Measurements from ENCODE around the gene TH. TPM values are rescaled to one million over a fixed set of nuclear protein-coding genes. Genes with fewer than 3 reads are reported as not detected.

TH gene
- total RNA-seq, 2 donors from 2014 or later: not detected

- no peak for DNase-seq
- no peak overlapping the region for H3K9ac ChIP-seq (ENCODE audit: extremely low read depth, low read length, poor library complexity, severe bottlenecking)
- no peaks in the 10 kb centered on the region for H3K36me3 ChIP-seq (ENCODE audit: control insufficient read depth, insufficient read depth, low read length)
- no peak for TF ChIP-seq CTCF (conservative IDR thresholded peaks at IDR 0.05)
- peaks cover 10% of the 10 kb centered on the region for H3K27me3 ChIP-seq (ENCODE audit: control insufficient read depth, insufficient read depth, low read length, poor library complexity, severe bottlenecking)
- whole genome bisulfite sequencing, 2 experiments (ENCODE audit: insufficient coverage in 1 of 2, insufficient read length in 1 of 2): 88 to 95% methylated on average over 16 to 26 of the region's 26 CpGs
- no peaks in the 10 kb centered on the region for H3K9me3 ChIP-seq (ENCODE audit: control insufficient read depth, low read length)
- no peak overlapping the region for H3K4me3 ChIP-seq (ENCODE audit: low read length)
- no peaks in the 10 kb centered on the region for H3K4me1 ChIP-seq (ENCODE audit: control insufficient read depth, insufficient read depth, low read length)
- Mint-ChIP-seq H3K4me3 (no peak overlapping the region), H3K27me3 (ENCODE audit: insufficient read depth) (peaks cover 33% of the 10 kb centered on the region), H3K27ac (no peak overlapping the region), H3K36me3 (ENCODE audit: low read depth) (no peaks in the 10 kb centered on the region), H3K9me3 (no peaks in the 10 kb centered on the region), H3K4me1 (no peaks in the 10 kb centered on the region)
- no peak overlapping the region for H3K27ac ChIP-seq (ENCODE audit: low read depth, low read length)
Measured at GRCh38 chr11:2193099-2193887, 21.7 kb upstream of the TH start.

- Mint-ChIP-seq H3K4me3 (no peak overlapping the region), H3K36me3 (ENCODE audit: low read depth) (no peaks in the 10 kb centered on the region), H3K4me1 (no peaks in the 10 kb centered on the region), H3K9me3 (no peaks in the 10 kb centered on the region), H3K27ac (no peak overlapping the region), H3K27me3 (ENCODE audit: insufficient read depth) (peaks cover 33% of the 10 kb centered on the region)
- no peak overlapping the region for H3K9ac ChIP-seq (ENCODE audit: extremely low read depth, low read length, poor library complexity, severe bottlenecking)
- H3K27me3 ChIP-seq (ENCODE audit: control insufficient read depth, insufficient read depth, low read length, poor library complexity, severe bottlenecking): peaks cover 10% of the 10 kb centered on the region
- no peaks in the 10 kb centered on the region for H3K9me3 ChIP-seq (ENCODE audit: control insufficient read depth, low read length)
- no peak for TF ChIP-seq CTCF (conservative IDR thresholded peaks at IDR 0.05)
- H3K36me3 ChIP-seq (ENCODE audit: control insufficient read depth, insufficient read depth, low read length): no peaks in the 10 kb centered on the region
- H3K4me1 ChIP-seq (ENCODE audit: control insufficient read depth, insufficient read depth, low read length): no peaks in the 10 kb centered on the region
- no peak overlapping the region for H3K27ac ChIP-seq (ENCODE audit: low read depth, low read length)
- H3K4me3 ChIP-seq (ENCODE audit: low read length): no peak overlapping the region
- WGBS, 2 experiments (ENCODE audit: insufficient coverage in 1 of 2, insufficient read length in 1 of 2): 88 to 97% methylated on average over 5 to 10 of the region's 10 CpGs
- DNase-seq: no peak
Measured at GRCh38 chr11:2192435-2192834, 20.8 kb upstream of the TH start.

- DNase-seq: no peak
- Histone ChIP-seq H3K9me3 (ENCODE audit: control insufficient read depth, low read length) (no peaks in the 10 kb centered on the region), H3K27ac (ENCODE audit: low read depth, low read length) (no peak overlapping the region), H3K4me1 (ENCODE audit: control insufficient read depth, insufficient read depth, low read length) (no peaks in the 10 kb centered on the region), H3K27me3 (ENCODE audit: control insufficient read depth, insufficient read depth, low read length, poor library complexity, severe bottlenecking) (peaks cover 9% of the 10 kb centered on the region), H3K9ac (ENCODE audit: extremely low read depth, low read length, poor library complexity, severe bottlenecking) (no peak overlapping the region), H3K36me3 (ENCODE audit: control insufficient read depth, insufficient read depth, low read length) (no peaks in the 10 kb centered on the region), H3K4me3 (ENCODE audit: low read length) (no peak overlapping the region)
- no peak for TF ChIP-seq CTCF (conservative IDR thresholded peaks at IDR 0.05)
- WGBS, 2 experiments (ENCODE audit: insufficient coverage in 1 of 2, insufficient read length in 1 of 2): 94 to 100% methylated on average over 1 to 7 of the region's 7 CpGs
- no peaks in the 10 kb centered on the region for H3K36me3 Mint-ChIP-seq (ENCODE audit: low read depth)
- H3K27me3 Mint-ChIP-seq (ENCODE audit: insufficient read depth): peaks cover 30% of the 10 kb centered on the region
- H3K27ac Mint-ChIP-seq: no peak overlapping the region
- H3K4me3 Mint-ChIP-seq: no peak overlapping the region
- H3K9me3 Mint-ChIP-seq: no peaks in the 10 kb centered on the region
- no peaks in the 10 kb centered on the region for H3K4me1 Mint-ChIP-seq
Measured at GRCh38 chr11:2191883-2192282, 20.3 kb upstream of the TH start.
